H9 (cell line): Measurements from ENCODE around the gene EEF1AKMT3. TPM values are rescaled to one million over a fixed set of nuclear protein-coding genes. Genes with fewer than 3 reads are reported as not detected.

ENCODE experiments used
- DNase-seq: peaks from one replicate; pipeline ENCODE4 v3.0.0-alpha.2; 2017
- H2AFZ ChIP-seq: one replicate; pipeline ENCODE4 v1.6.1; 2013; ENCODE audit warnings: mild to moderate bottlenecking, low read length, control low read depth, moderate library complexity
- H2AK5ac ChIP-seq: 2 replicates; pipeline ENCODE4 v1.6.1; 2013; ENCODE audit warnings: low read length, control low read depth, mixed read lengths; ENCODE audit not compliant: insufficient read length
- H2BK120ac ChIP-seq: one replicate; pipeline ENCODE4 v1.6.1; 2013; ENCODE audit warnings: low read depth, mild to moderate bottlenecking, low read length, control low read depth, inconsistent platforms; ENCODE audit not compliant: poor library complexity, severe bottlenecking
- H2BK12ac ChIP-seq: 2 replicates; pipeline ENCODE4 v1.6.1; 2013; ENCODE audit warnings: low read length, control low read depth, mixed read lengths, low read depth; ENCODE audit not compliant: insufficient read length
- H2BK15ac ChIP-seq: 2 replicates; pipeline ENCODE4 v1.6.1; 2013; ENCODE audit warnings: low read depth, low read length, control low read depth
- H2BK20ac ChIP-seq: one replicate; pipeline ENCODE4 v1.6.1; 2013; ENCODE audit warnings: low read depth, mild to moderate bottlenecking, low read length, control low read depth, inconsistent platforms; ENCODE audit not compliant: poor library complexity, severe bottlenecking
- H2BK5ac ChIP-seq: 2 replicates; pipeline ENCODE4 v1.6.1; 2013; ENCODE audit warnings: low read length, control low read depth, mixed read lengths; ENCODE audit not compliant: insufficient read length
- H3K14ac ChIP-seq: 2 replicates; pipeline ENCODE4 v1.6.1; 2013; ENCODE audit warnings: low read length, control low read depth; ENCODE audit not compliant: insufficient read depth
- H3K18ac ChIP-seq: 2 replicates; pipeline ENCODE4 v1.6.1; 2013; ENCODE audit warnings: low read depth, mild to moderate bottlenecking, mixed read lengths, low read length, control low read depth; ENCODE audit not compliant: insufficient read length
- H3K23ac ChIP-seq: 2 replicates; pipeline ENCODE4 v1.6.1; 2013; ENCODE audit warnings: low read length, control low read depth, mixed read lengths, low read depth; ENCODE audit not compliant: insufficient read length
- H3K23me2 ChIP-seq: 2 replicates; pipeline ENCODE4 v1.6.1; 2013; ENCODE audit warnings: low read depth, mild to moderate bottlenecking, mixed read lengths, low read length, control low read depth; ENCODE audit not compliant: insufficient read length, poor library complexity, severe bottlenecking
- H3K27ac ChIP-seq: 2 replicates; pipeline ENCODE4 v1.5.1; 2013; ENCODE audit warnings: low read length, control low read depth, mixed read lengths, low read depth; ENCODE audit not compliant: insufficient read length
- H3K27me3 ChIP-seq: 2 replicates; pipeline ENCODE4 v1.6.1; 2013; ENCODE audit warnings: low read length, control low read depth, inconsistent platforms; ENCODE audit not compliant: insufficient read depth
- H3K4ac ChIP-seq: 2 replicates; pipeline ENCODE4 v1.6.1; 2013; ENCODE audit warnings: low read depth, mild to moderate bottlenecking, control low read depth, inconsistent platforms, low read length, moderate library complexity
- H3K4me1 ChIP-seq: 2 replicates; pipeline ENCODE4 v1.6.1; 2013; ENCODE audit warnings: low read length, control low read depth, inconsistent platforms; ENCODE audit not compliant: insufficient read depth
- H3K4me2 ChIP-seq: 2 replicates; pipeline ENCODE4 v1.6.1; 2013; ENCODE audit warnings: low read length, control low read depth, mixed read lengths; ENCODE audit not compliant: insufficient read length, insufficient read depth
- H3K56ac ChIP-seq: 2 replicates; pipeline ENCODE4 v1.6.1; 2013; ENCODE audit warnings: low read depth, mild to moderate bottlenecking, mixed read lengths, low read length, control low read depth; ENCODE audit not compliant: insufficient read length
- H3K79me1 ChIP-seq: 2 replicates; pipeline ENCODE4 v1.6.1; 2013; ENCODE audit warnings: low read depth, mild to moderate bottlenecking, moderate library complexity, low read length, control low read depth, inconsistent platforms; ENCODE audit not compliant: insufficient read depth, poor library complexity, severe bottlenecking
- H3K79me2 ChIP-seq: 2 replicates; pipeline ENCODE4 v1.6.1; 2013; ENCODE audit warnings: low read length, control low read depth, inconsistent platforms; ENCODE audit not compliant: insufficient read depth
- H3K9ac ChIP-seq: 2 replicates; pipeline ENCODE4 v1.6.1; 2013; ENCODE audit warnings: low read length, control low read depth, mixed read lengths; ENCODE audit not compliant: insufficient read length; ENCODE audit errors: extremely low read depth
- H3K9me3 ChIP-seq: one replicate; pipeline ENCODE4 v1.6.1; 2013; ENCODE audit warnings: low read depth, low read length, inconsistent platforms; ENCODE audit not compliant: control insufficient read depth
- H3T11ph ChIP-seq: one replicate; pipeline ENCODE4 v1.6.1; 2013; ENCODE audit warnings: mild to moderate bottlenecking, low read length, control low read depth, inconsistent platforms
- H4K20me1 ChIP-seq: one replicate; pipeline ENCODE4 v1.6.1; 2013; ENCODE audit not compliant: control insufficient read depth, insufficient read length, insufficient read depth
- H4K5ac ChIP-seq: 2 replicates; pipeline ENCODE4 v1.6.1; 2013; ENCODE audit warnings: low read depth, mild to moderate bottlenecking, mixed read lengths, low read length, control low read depth; ENCODE audit not compliant: insufficient read length
- H4K8ac ChIP-seq: replicated peaks from 2 replicates; pipeline ENCODE4 v1.6.1; 2013; ENCODE audit warnings: low read length, control low read depth, mixed read lengths, low read depth; ENCODE audit not compliant: insufficient read length
- H4K91ac ChIP-seq: 2 replicates; pipeline ENCODE4 v1.6.1; 2013; ENCODE audit warnings: low read depth, mild to moderate bottlenecking, moderate library complexity, mixed read lengths, low read length, control low read depth; ENCODE audit not compliant: insufficient read length
- H3K27ac Mint-ChIP-seq, 3 experiments: 2 replicates in 2 of 3; 3 replicates in 1 of 3; pipeline ENCODE4 v1.8.0; 2020 to 2021; ENCODE audit warnings: mixed read lengths in 3 of 3, mild to moderate bottlenecking in 1 of 3, moderate library complexity in 1 of 3
- H3K27me3 Mint-ChIP-seq: 2 replicates; pipeline ENCODE4 v1.8.0; 2021; ENCODE audit warnings: low read depth, mild to moderate bottlenecking, moderate library complexity, mixed read lengths
- H3K36me3 Mint-ChIP-seq, 3 experiments: 2 replicates in 2 of 3; 3 replicates in 1 of 3; pipeline ENCODE4 v1.8.0; 2020 to 2021; ENCODE audit warnings: low read depth in 3 of 3, mixed read lengths in 3 of 3; ENCODE audit not compliant: insufficient read depth in 1 of 3
- H3K4me1 Mint-ChIP-seq, 2 experiments: 2 replicates each; pipeline ENCODE4 v1.8.0; 2020; ENCODE audit warnings: mixed read lengths in 2 of 2
- H3K4me3 Mint-ChIP-seq, 2 experiments: 2 replicates in 1 of 2; 3 replicates in 1 of 2; pipeline ENCODE4 v1.8.0; 2020 to 2021; ENCODE audit warnings: mild to moderate bottlenecking in 2 of 2, mixed read lengths in 2 of 2, moderate library complexity in 1 of 2
- H3K9me3 Mint-ChIP-seq, 2 experiments: 2 replicates in 1 of 2; 3 replicates in 1 of 2; pipeline ENCODE4 v1.8.0; 2020; ENCODE audit warnings: mild to moderate bottlenecking in 2 of 2, mixed read lengths in 2 of 2, moderate library complexity in 1 of 2
- CTCF ChIP-seq: fragments of 200-600 bp; sonication (generic); conservative IDR thresholded peaks from 3 replicates; pipeline ENCODE4 v1.8.0; 2021; ENCODE audit warnings: antibody characterized with exemption, mild to moderate bottlenecking
- WGBS: extraction: QIAGEN DNeasy Blood & Tissue Kit; methylation state at CpG from one replicate; pipeline ENCODE4 v1.1.7; 2013; ENCODE audit warnings: missing lambda C conversion rate, low lambda C conversion rate, mixed read lengths; ENCODE audit not compliant: insufficient read length; ENCODE audit errors: extremely low coverage; 5-methylcytosine and 5-hydroxymethylcytosine counted together
- total RNA-seq: library from RNA; stranded (reverse); gene quantifications from 2 replicates; pipeline ENCODE4 v1.2.1, GENCODE V29; 2021

The EEF1AKMT3 gene
- total RNA-seq, 1 experiment from 2014 or later: 2.9 TPM

DNA sequence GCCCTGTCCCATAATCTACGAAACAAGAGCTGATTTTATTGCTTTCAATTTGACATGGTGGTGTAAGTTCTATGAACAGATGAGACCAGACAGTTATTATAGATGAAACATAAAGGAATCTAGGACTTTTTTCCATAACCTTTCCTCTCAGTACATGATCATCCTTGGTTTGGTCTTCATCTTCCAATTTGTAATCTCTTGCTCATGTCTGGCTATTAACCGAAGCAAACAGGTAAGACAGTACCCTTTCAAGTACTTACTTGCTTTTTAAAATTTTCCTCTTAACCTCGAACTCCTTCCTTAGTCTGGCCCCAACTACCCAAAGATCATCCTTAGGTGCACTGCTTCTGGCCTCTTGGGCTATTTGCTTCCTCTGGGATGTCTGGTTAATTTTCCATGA is 26.4 kb upstream of the EEF1AKMT3 start:
- Mint-ChIP-seq H3K27me3 (peaks cover 24% of the 10 kb centered on the region), H3K4me3 (peak overlapping the region; percentile 86 to 92), H3K36me3 (peaks cover 25 to 53% (median 50%) of the 10 kb centered on the region in 3 experiments; a peak in 6 of 7 replicates), H3K4me1 (peaks cover 14 to 17% of the 10 kb centered on the region in 2 experiments), H3K9me3 (no peaks in the 10 kb centered on the region), H3K27ac (peak overlapping the region in 2 of 3 experiments; percentile 99; a peak in 2 of 7 replicates)
- Histone ChIP-seq H3K79me1 (no peaks in the 10 kb centered on the region), H4K91ac (no peak overlapping the region), H3T11ph (no peak overlapping the region), H2AFZ (no peak overlapping the region), H3K79me2 (peaks cover 5% of the 10 kb centered on the region; the same call in 1 of the 2 replicates), H3K9me3 (no peaks in the 10 kb centered on the region), H2BK12ac (no peak overlapping the region), H2BK120ac (no peak overlapping the region), H2BK5ac (no peak overlapping the region), H2BK15ac (no peak overlapping the region), H4K8ac (no peak overlapping the region), H2BK20ac (no peak overlapping the region), H3K9ac (no peak overlapping the region), H3K23ac (no peak overlapping the region), H3K4me1 (peaks cover 5% of the 10 kb centered on the region; the same call in 1 of the 2 replicates), H3K23me2 (peaks cover 6% of the 10 kb centered on the region), H3K4ac (no peak overlapping the region), H3K27me3 (peaks cover 4% of the 10 kb centered on the region), H3K56ac (no peak overlapping the region), H4K5ac (no peak overlapping the region), H3K27ac (no peak overlapping the region), H3K18ac (no peak overlapping the region), H4K20me1 (no peaks in the 10 kb centered on the region), H3K14ac (no peak overlapping the region), H3K4me2 (peak overlapping the region; percentile 70), H2AK5ac (no peak overlapping the region)
- no CpG with 5 or more reads among the region's 3 CpGs for WGBS
- TF ChIP-seq CTCF: no peak
- DNase-seq: no peak
